H9 (cell line): ENCODE data around the gene CCDC78. TPM values are rescaled to one million over a fixed set of nuclear protein-coding genes. Genes with fewer than 3 reads are reported as not detected.
A peak's percentile ranks its signal among the peaks of the same experiment; 100 is the strongest.

Experiments
- DNase-seq: peaks from one replicate; pipeline ENCODE4 v3.0.0-alpha.2; 2017
- H2AFZ ChIP-seq: one replicate; pipeline ENCODE4 v1.6.1; 2013; ENCODE audit warnings: mild to moderate bottlenecking, low read length, control low read depth, moderate library complexity
- H2AK5ac ChIP-seq: 2 replicates; pipeline ENCODE4 v1.6.1; 2013; ENCODE audit warnings: low read length, control low read depth, mixed read lengths; ENCODE audit not compliant: insufficient read length
- H2BK120ac ChIP-seq: one replicate; pipeline ENCODE4 v1.6.1; 2013; ENCODE audit warnings: low read depth, mild to moderate bottlenecking, low read length, control low read depth, inconsistent platforms; ENCODE audit not compliant: poor library complexity, severe bottlenecking
- H2BK12ac ChIP-seq: 2 replicates; pipeline ENCODE4 v1.6.1; 2013; ENCODE audit warnings: low read length, control low read depth, mixed read lengths, low read depth; ENCODE audit not compliant: insufficient read length
- H2BK15ac ChIP-seq: 2 replicates; pipeline ENCODE4 v1.6.1; 2013; ENCODE audit warnings: low read depth, low read length, control low read depth
- H2BK20ac ChIP-seq: one replicate; pipeline ENCODE4 v1.6.1; 2013; ENCODE audit warnings: low read depth, mild to moderate bottlenecking, low read length, control low read depth, inconsistent platforms; ENCODE audit not compliant: poor library complexity, severe bottlenecking
- H2BK5ac ChIP-seq: 2 replicates; pipeline ENCODE4 v1.6.1; 2013; ENCODE audit warnings: low read length, control low read depth, mixed read lengths; ENCODE audit not compliant: insufficient read length
- H3K14ac ChIP-seq: 2 replicates; pipeline ENCODE4 v1.6.1; 2013; ENCODE audit warnings: low read length, control low read depth; ENCODE audit not compliant: insufficient read depth
- H3K18ac ChIP-seq: 2 replicates; pipeline ENCODE4 v1.6.1; 2013; ENCODE audit warnings: low read depth, mild to moderate bottlenecking, mixed read lengths, low read length, control low read depth; ENCODE audit not compliant: insufficient read length
- H3K23ac ChIP-seq: 2 replicates; pipeline ENCODE4 v1.6.1; 2013; ENCODE audit warnings: low read length, control low read depth, mixed read lengths, low read depth; ENCODE audit not compliant: insufficient read length
- H3K23me2 ChIP-seq: 2 replicates; pipeline ENCODE4 v1.6.1; 2013; ENCODE audit warnings: low read depth, mild to moderate bottlenecking, mixed read lengths, low read length, control low read depth; ENCODE audit not compliant: insufficient read length, poor library complexity, severe bottlenecking
- H3K27ac ChIP-seq: 2 replicates; pipeline ENCODE4 v1.5.1; 2013; ENCODE audit warnings: low read length, control low read depth, mixed read lengths, low read depth; ENCODE audit not compliant: insufficient read length
- H3K27me3 ChIP-seq: 2 replicates; pipeline ENCODE4 v1.6.1; 2013; ENCODE audit warnings: low read length, control low read depth, inconsistent platforms; ENCODE audit not compliant: insufficient read depth
- H3K4ac ChIP-seq: 2 replicates; pipeline ENCODE4 v1.6.1; 2013; ENCODE audit warnings: low read depth, mild to moderate bottlenecking, control low read depth, inconsistent platforms, low read length, moderate library complexity
- H3K4me1 ChIP-seq: 2 replicates; pipeline ENCODE4 v1.6.1; 2013; ENCODE audit warnings: low read length, control low read depth, inconsistent platforms; ENCODE audit not compliant: insufficient read depth
- H3K4me2 ChIP-seq: 2 replicates; pipeline ENCODE4 v1.6.1; 2013; ENCODE audit warnings: low read length, control low read depth, mixed read lengths; ENCODE audit not compliant: insufficient read length, insufficient read depth
- H3K56ac ChIP-seq: 2 replicates; pipeline ENCODE4 v1.6.1; 2013; ENCODE audit warnings: low read depth, mild to moderate bottlenecking, mixed read lengths, low read length, control low read depth; ENCODE audit not compliant: insufficient read length
- H3K79me1 ChIP-seq: 2 replicates; pipeline ENCODE4 v1.6.1; 2013; ENCODE audit warnings: low read depth, mild to moderate bottlenecking, moderate library complexity, low read length, control low read depth, inconsistent platforms; ENCODE audit not compliant: insufficient read depth, poor library complexity, severe bottlenecking
- H3K79me2 ChIP-seq: 2 replicates; pipeline ENCODE4 v1.6.1; 2013; ENCODE audit warnings: low read length, control low read depth, inconsistent platforms; ENCODE audit not compliant: insufficient read depth
- H3K9ac ChIP-seq: 2 replicates; pipeline ENCODE4 v1.6.1; 2013; ENCODE audit warnings: low read length, control low read depth, mixed read lengths; ENCODE audit not compliant: insufficient read length; ENCODE audit errors: extremely low read depth
- H3K9me3 ChIP-seq: one replicate; pipeline ENCODE4 v1.6.1; 2013; ENCODE audit warnings: low read depth, low read length, inconsistent platforms; ENCODE audit not compliant: control insufficient read depth
- H3T11ph ChIP-seq: one replicate; pipeline ENCODE4 v1.6.1; 2013; ENCODE audit warnings: mild to moderate bottlenecking, low read length, control low read depth, inconsistent platforms
- H4K20me1 ChIP-seq: one replicate; pipeline ENCODE4 v1.6.1; 2013; ENCODE audit not compliant: control insufficient read depth, insufficient read length, insufficient read depth
- H4K5ac ChIP-seq: 2 replicates; pipeline ENCODE4 v1.6.1; 2013; ENCODE audit warnings: low read depth, mild to moderate bottlenecking, mixed read lengths, low read length, control low read depth; ENCODE audit not compliant: insufficient read length
- H4K8ac ChIP-seq: replicated peaks from 2 replicates; pipeline ENCODE4 v1.6.1; 2013; ENCODE audit warnings: low read length, control low read depth, mixed read lengths, low read depth; ENCODE audit not compliant: insufficient read length
- H4K91ac ChIP-seq: 2 replicates; pipeline ENCODE4 v1.6.1; 2013; ENCODE audit warnings: low read depth, mild to moderate bottlenecking, moderate library complexity, mixed read lengths, low read length, control low read depth; ENCODE audit not compliant: insufficient read length
- H3K27ac Mint-ChIP-seq, 3 experiments: 2 replicates in 2 of 3; 3 replicates in 1 of 3; pipeline ENCODE4 v1.8.0; 2020 to 2021; ENCODE audit warnings: mixed read lengths in 3 of 3, mild to moderate bottlenecking in 1 of 3, moderate library complexity in 1 of 3
- H3K27me3 Mint-ChIP-seq: 2 replicates; pipeline ENCODE4 v1.8.0; 2021; ENCODE audit warnings: low read depth, mild to moderate bottlenecking, moderate library complexity, mixed read lengths
- H3K36me3 Mint-ChIP-seq, 3 experiments: 2 replicates in 2 of 3; 3 replicates in 1 of 3; pipeline ENCODE4 v1.8.0; 2020 to 2021; ENCODE audit warnings: low read depth in 3 of 3, mixed read lengths in 3 of 3; ENCODE audit not compliant: insufficient read depth in 1 of 3
- H3K4me1 Mint-ChIP-seq, 2 experiments: 2 replicates each; pipeline ENCODE4 v1.8.0; 2020; ENCODE audit warnings: mixed read lengths in 2 of 2
- H3K4me3 Mint-ChIP-seq, 2 experiments: 2 replicates in 1 of 2; 3 replicates in 1 of 2; pipeline ENCODE4 v1.8.0; 2020 to 2021; ENCODE audit warnings: mild to moderate bottlenecking in 2 of 2, mixed read lengths in 2 of 2, moderate library complexity in 1 of 2
- H3K9me3 Mint-ChIP-seq, 2 experiments: 2 replicates in 1 of 2; 3 replicates in 1 of 2; pipeline ENCODE4 v1.8.0; 2020; ENCODE audit warnings: mild to moderate bottlenecking in 2 of 2, mixed read lengths in 2 of 2, moderate library complexity in 1 of 2
- CTCF ChIP-seq: fragments of 200-600 bp; sonication (generic); conservative IDR thresholded peaks from 3 replicates; pipeline ENCODE4 v1.8.0; 2021; ENCODE audit warnings: antibody characterized with exemption, mild to moderate bottlenecking
- WGBS: extraction: QIAGEN DNeasy Blood & Tissue Kit; methylation state at CpG from one replicate; pipeline ENCODE4 v1.1.7; 2013; ENCODE audit warnings: missing lambda C conversion rate, low lambda C conversion rate, mixed read lengths; ENCODE audit not compliant: insufficient read length; ENCODE audit errors: extremely low coverage; 5-methylcytosine and 5-hydroxymethylcytosine counted together
- total RNA-seq: library from RNA; stranded (reverse); gene quantifications from 2 replicates; pipeline ENCODE4 v1.2.1, GENCODE V29; 2021

Gene CCDC78
- total RNA-seq, 1 experiment from 2014 or later = 12.1 TPM

DNA sequence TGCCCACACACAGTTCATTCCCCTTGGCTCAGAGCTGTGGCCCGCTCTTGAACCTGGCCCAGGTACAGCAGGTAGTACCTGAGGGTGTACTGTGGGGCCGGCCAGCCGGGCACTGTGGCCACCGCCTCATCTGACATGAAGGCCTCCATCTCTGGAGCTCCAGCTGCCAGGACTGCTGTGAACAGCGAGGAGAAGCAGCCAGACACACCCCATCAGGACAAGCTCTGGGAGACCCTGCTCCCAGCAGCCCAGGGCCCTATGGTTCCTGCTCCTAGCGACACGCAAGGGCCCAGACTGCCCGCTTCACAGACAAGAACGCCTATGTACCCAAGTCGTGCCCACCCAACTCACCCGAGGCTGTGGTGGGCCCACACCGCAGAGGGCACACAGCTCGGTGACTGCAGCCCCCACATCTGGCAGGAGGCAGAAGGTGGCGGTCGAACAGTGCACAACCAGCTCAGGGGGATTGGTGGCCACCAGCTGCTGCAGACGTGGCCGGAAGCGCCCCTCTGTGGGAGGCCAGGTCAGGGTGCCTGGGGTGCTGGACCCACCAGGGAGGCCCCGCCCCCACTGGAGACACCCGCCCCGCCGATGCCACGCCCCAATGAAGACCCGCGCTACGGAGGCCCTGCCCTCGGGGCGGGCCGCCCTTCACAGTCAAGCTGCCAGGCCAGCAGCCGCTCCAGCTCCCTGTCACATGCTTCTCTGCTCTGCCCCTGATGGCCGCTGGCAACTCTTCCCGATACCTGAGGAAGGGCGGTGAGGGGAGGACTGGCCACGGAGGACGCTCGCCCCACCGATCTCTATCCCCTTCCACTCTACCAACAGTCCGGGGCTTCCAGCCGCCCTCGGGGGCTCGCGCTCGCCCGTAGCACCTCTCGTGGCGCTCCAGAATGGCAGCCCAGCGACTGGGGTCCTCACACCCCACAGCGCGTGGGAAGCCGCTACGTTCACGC, 47.1 kb downstream of the CCDC78 start:
- Histone ChIP-seq H4K8ac (no peak overlapping the region), H3K23me2 (peaks cover 15% of the 10 kb centered on the region), H2BK20ac (no peak overlapping the region), H3T11ph (no peak overlapping the region), H2BK15ac (no peak overlapping the region), H3K14ac (no peak overlapping the region; the same call in 1 of the 2 replicates), H3K4me2 (peak overlapping the region; percentile 61), H3K56ac (no peak overlapping the region), H3K27ac (no peak overlapping the region), H2AFZ (no peak overlapping the region), H4K5ac (no peak overlapping the region), H3K18ac (peak overlapping the region; percentile 46), H3K9me3 (no peaks in the 10 kb centered on the region), H3K4ac (no peak overlapping the region), H3K27me3 (no peaks in the 10 kb centered on the region), H2BK120ac (no peak overlapping the region), H3K9ac (no peak overlapping the region), H4K20me1 (no peaks in the 10 kb centered on the region), H2AK5ac (no peak overlapping the region), H2BK5ac (no peak overlapping the region), H3K23ac (no peak overlapping the region), H4K91ac (no peak overlapping the region), H3K4me1 (no peaks in the 10 kb centered on the region), H3K79me2 (peaks cover 2% of the 10 kb centered on the region; the same call in 1 of the 2 replicates), H3K79me1 (no peaks in the 10 kb centered on the region), H2BK12ac (no peak overlapping the region)
- Mint-ChIP-seq H3K4me1 (peaks cover 24 to 42% of the 10 kb centered on the region in 2 experiments), H3K4me3 (peak overlapping the region; percentile 56 to 79), H3K9me3 (no peaks in the 10 kb centered on the region), H3K27me3 (peaks cover 3% of the 10 kb centered on the region; the same call in 1 of the 2 replicates), H3K27ac (peak overlapping the region in 2 of 3 experiments; percentile 57 to 85; a peak in 3 of 7 replicates), H3K36me3 (peaks cover 14 to 28% (median 21%) of the 10 kb centered on the region in 3 experiments; a peak in 6 of 7 replicates)
- DNase-seq = peak; percentile 84
- no CpG with 5 or more reads among the region's 52 CpGs for WGBS
- TF ChIP-seq CTCF = no peak
